ENCODE measurements around the gene PTPN18. TPM values are rescaled to one million over a fixed set of nuclear protein-coding genes. Genes with fewer than 3 reads are reported as not detected.

The PTPN18 gene
- polyA plus RNA-seq, 4 donors = 58.6 to 105 (median 66.5) TPM

- FAIRE-seq (no peak), DNase-seq (no peak)
- 79 to 88% (median 82%) methylated on average over 2 of the region's 2 CpGs for WGBS, 3 donors
- Histone ChIP-seq H3K9me3 (ENCODE audit: control insufficient read depth in 2 of 2, insufficient read depth in 1 of 2, low read depth in 1 of 2, low read length in 1 of 2) (peaks cover 0 to 4% of the 10 kb centered on the region in 2 donors), H3K4me1 (ENCODE audit: control insufficient read depth in 3 of 3, insufficient read depth in 2 of 3, low read depth in 1 of 3, low read length in 2 of 3) (no peaks in the 10 kb centered on the region), H3K27me3 (ENCODE audit: control insufficient read depth in 3 of 3, insufficient read depth in 3 of 3, low read length in 3 of 3) (no peaks in the 10 kb centered on the region), H3K36me3 (ENCODE audit: control insufficient read depth in 3 of 3, insufficient read depth in 2 of 3, low read depth in 1 of 3, low read length in 3 of 3) (peaks cover 0 to 6% (median 2%) of the 10 kb centered on the region in 3 donors), H3K4me3 (ENCODE audit: low read depth in 1 of 3, low read length in 3 of 3) (no peak overlapping the region), H3K27ac (ENCODE audit: low read depth in 1 of 3, low read length in 2 of 3) (no peak overlapping the region)
Observed at GRCh38 chr2:130365075-130365474, 9.2 kb downstream of the PTPN18 start.

DNA sequence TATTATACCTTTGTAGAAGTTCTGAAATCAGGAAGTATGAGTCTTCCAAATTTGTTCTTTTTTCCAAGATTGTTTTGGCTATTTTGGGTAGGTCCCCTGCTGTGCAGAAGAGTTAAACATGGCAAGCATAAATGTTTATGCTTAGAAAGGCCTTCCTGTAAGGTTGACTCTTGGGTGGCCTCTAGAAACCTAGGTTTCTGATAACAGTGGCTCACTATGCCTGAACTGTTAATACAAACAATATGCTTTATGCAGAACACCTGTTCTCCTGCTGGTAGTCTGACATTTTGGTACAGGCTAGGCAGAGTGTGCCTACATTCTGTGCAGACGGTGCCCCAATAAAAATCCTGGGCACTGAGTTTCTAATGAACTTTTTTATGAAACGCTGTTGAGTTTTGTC is 10.1 kb downstream of the PTPN18 start:
- DNase-seq = no peak
- Histone ChIP-seq H3K4me3 (ENCODE audit: low read depth in 1 of 3, low read length in 3 of 3) (no peak overlapping the region), H3K4me1 (ENCODE audit: control insufficient read depth in 3 of 3, insufficient read depth in 2 of 3, low read depth in 1 of 3, low read length in 2 of 3) (no peaks in the 10 kb centered on the region), H3K27me3 (ENCODE audit: control insufficient read depth in 3 of 3, insufficient read depth in 3 of 3, low read length in 3 of 3) (no peaks in the 10 kb centered on the region), H3K27ac (ENCODE audit: low read depth in 1 of 3, low read length in 2 of 3) (no peak overlapping the region), H3K9me3 (ENCODE audit: control insufficient read depth in 2 of 2, insufficient read depth in 1 of 2, low read depth in 1 of 2, low read length in 1 of 2) (peaks cover 0 to 4% of the 10 kb centered on the region in 2 donors), H3K36me3 (ENCODE audit: control insufficient read depth in 3 of 3, insufficient read depth in 2 of 3, low read depth in 1 of 3, low read length in 3 of 3) (peaks cover 0 to 15% (median 2%) of the 10 kb centered on the region in 3 donors)
- 83 to 96% (median 93%) methylated on average over 2 of the region's 2 CpGs for whole genome bisulfite sequencing, 3 donors
- FAIRE-seq = no peak

DNA sequence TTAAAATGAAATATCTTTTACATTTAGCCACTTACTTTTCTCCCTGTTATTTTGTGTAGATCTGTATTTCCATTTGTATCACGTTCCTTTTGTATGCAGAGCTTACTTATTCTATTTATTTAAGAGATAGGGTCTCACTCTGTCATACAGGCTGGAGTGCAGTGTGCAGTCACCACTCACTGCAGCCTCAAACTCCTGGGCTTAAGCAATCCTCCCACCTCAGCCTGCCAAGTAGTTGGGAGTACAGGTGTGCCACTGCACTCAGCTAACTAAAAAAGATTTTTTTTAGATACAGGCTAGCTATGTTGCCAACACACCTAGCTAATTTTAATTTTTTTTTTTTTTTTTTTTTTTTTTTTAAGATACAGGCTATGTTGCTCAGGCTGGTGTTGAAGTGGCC is 10.9 kb downstream of the PTPN18 start:
- no peak overlapping the region for H3K27ac ChIP-seq (ENCODE audit: low read depth in 1 of 3, low read length in 2 of 3)
- H3K4me3 ChIP-seq (ENCODE audit: low read depth in 1 of 3, low read length in 3 of 3) = no peak overlapping the region
- FAIRE-seq (no peak), DNase-seq (no peak)
- no peaks in the 10 kb centered on the region for H3K27me3 ChIP-seq (ENCODE audit: control insufficient read depth in 3 of 3, insufficient read depth in 3 of 3, low read length in 3 of 3)
- peaks cover 0 to 4% of the 10 kb centered on the region in 2 donors for H3K9me3 ChIP-seq (ENCODE audit: control insufficient read depth in 2 of 2, insufficient read depth in 1 of 2, low read depth in 1 of 2, low read length in 1 of 2)
- WGBS, 3 donors = 44 to 91% (median 84%) methylated on average over 1 of the region's 1 CpG
- peaks cover 0 to 4% (median 0%) of the 10 kb centered on the region in 3 donors for H3K4me1 ChIP-seq (ENCODE audit: control insufficient read depth in 3 of 3, insufficient read depth in 2 of 3, low read depth in 1 of 3, low read length in 2 of 3)
- H3K36me3 ChIP-seq (ENCODE audit: control insufficient read depth in 3 of 3, insufficient read depth in 2 of 3, low read depth in 1 of 3, low read length in 3 of 3) = peaks cover 0 to 19% (median 2%) of the 10 kb centered on the region in 3 donors

DNA sequence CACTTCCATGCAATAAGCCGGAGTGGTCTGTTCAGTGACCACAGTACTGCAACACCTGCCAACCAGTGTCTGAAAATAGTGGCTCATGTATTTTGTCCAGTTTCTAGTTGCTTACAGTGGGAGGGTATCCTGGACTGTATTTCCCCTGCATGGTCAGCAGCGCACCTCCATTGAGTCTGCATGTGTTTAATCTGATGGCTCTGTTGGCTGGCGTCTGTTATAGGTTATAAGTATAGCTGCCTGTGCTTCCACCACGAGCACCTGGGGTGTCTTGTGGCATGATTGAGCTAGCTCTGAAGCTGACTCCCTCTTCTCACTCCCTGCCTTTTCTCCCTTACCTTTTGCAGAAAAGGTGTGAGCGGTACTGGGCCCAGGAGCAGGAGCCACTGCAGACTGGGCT is 12.9 kb downstream of the PTPN18 start:
- no peak for DNase-seq
- Histone ChIP-seq H3K27ac (ENCODE audit: low read depth in 1 of 3, low read length in 2 of 3) (no peak overlapping the region), H3K9me3 (ENCODE audit: control insufficient read depth in 2 of 2, insufficient read depth in 1 of 2, low read depth in 1 of 2, low read length in 1 of 2) (peaks cover 0 to 4% of the 10 kb centered on the region in 2 donors), H3K36me3 (ENCODE audit: control insufficient read depth in 3 of 3, insufficient read depth in 2 of 3, low read depth in 1 of 3, low read length in 3 of 3) (peaks cover 0 to 22% (median 2%) of the 10 kb centered on the region in 3 donors), H3K27me3 (ENCODE audit: control insufficient read depth in 3 of 3, insufficient read depth in 3 of 3, low read length in 3 of 3) (no peaks in the 10 kb centered on the region), H3K4me1 (ENCODE audit: control insufficient read depth in 3 of 3, insufficient read depth in 2 of 3, low read depth in 1 of 3, low read length in 2 of 3) (peaks cover 0 to 10% (median 3%) of the 10 kb centered on the region in 3 donors), H3K4me3 (ENCODE audit: low read depth in 1 of 3, low read length in 3 of 3) (no peak overlapping the region)
- WGBS, 3 donors = 94 to 97% (median 97%) methylated on average over 5 of the region's 5 CpGs
- no peak for FAIRE-seq

GRCh38 chr2:130369311-130369964 is 13.6 kb downstream of the PTPN18 start:
- H3K9me3 ChIP-seq (ENCODE audit: control insufficient read depth in 2 of 2, insufficient read depth in 1 of 2, low read depth in 1 of 2, low read length in 1 of 2) = peaks cover 0 to 4% of the 10 kb centered on the region in 2 donors
- H3K4me3 ChIP-seq (ENCODE audit: low read depth in 1 of 3, low read length in 3 of 3) = no peak overlapping the region
- H3K36me3 ChIP-seq (ENCODE audit: control insufficient read depth in 3 of 3, insufficient read depth in 2 of 3, low read depth in 1 of 3, low read length in 3 of 3) = peaks cover 0 to 22% (median 2%) of the 10 kb centered on the region in 3 donors
- no peaks in the 10 kb centered on the region for H3K27me3 ChIP-seq (ENCODE audit: control insufficient read depth in 3 of 3, insufficient read depth in 3 of 3, low read length in 3 of 3)
- H3K4me1 ChIP-seq (ENCODE audit: control insufficient read depth in 3 of 3, insufficient read depth in 2 of 3, low read depth in 1 of 3, low read length in 2 of 3) = peaks cover 0 to 10% (median 3%) of the 10 kb centered on the region in 3 donors
- H3K27ac ChIP-seq (ENCODE audit: low read depth in 1 of 3, low read length in 2 of 3) = no peak overlapping the region
- DNase-seq (no peak), FAIRE-seq (no peak)

DNA sequence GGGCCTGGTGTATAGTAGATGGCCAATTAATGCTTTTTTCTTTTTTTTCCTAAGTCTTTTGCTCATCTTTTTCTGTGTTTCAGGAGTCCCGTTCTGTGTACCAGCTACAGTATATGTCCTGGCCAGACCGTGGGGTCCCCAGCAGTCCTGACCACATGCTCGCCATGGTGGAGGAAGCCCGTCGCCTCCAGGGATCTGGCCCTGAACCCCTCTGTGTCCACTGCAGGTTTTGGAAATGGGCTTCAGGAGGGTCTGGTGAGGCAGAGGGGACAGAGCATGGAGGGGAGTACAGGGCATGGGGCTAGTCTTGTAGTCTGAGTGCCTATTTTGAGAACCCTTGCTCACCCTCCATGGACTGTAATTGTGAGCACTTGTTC is 14.1 kb downstream of the PTPN18 start:
- DNase-seq = no peak
- Histone ChIP-seq H3K27ac (ENCODE audit: low read depth in 1 of 3, low read length in 2 of 3) (no peak overlapping the region), H3K36me3 (ENCODE audit: control insufficient read depth in 3 of 3, insufficient read depth in 2 of 3, low read depth in 1 of 3, low read length in 3 of 3) (peaks cover 0 to 26% (median 2%) of the 10 kb centered on the region in 3 donors), H3K4me3 (ENCODE audit: low read depth in 1 of 3, low read length in 3 of 3) (no peak overlapping the region), H3K4me1 (ENCODE audit: control insufficient read depth in 3 of 3, insufficient read depth in 2 of 3, low read depth in 1 of 3, low read length in 2 of 3) (peaks cover 0 to 10% (median 3%) of the 10 kb centered on the region in 3 donors), H3K9me3 (ENCODE audit: control insufficient read depth in 2 of 2, insufficient read depth in 1 of 2, low read depth in 1 of 2, low read length in 1 of 2) (peaks cover 0 to 4% of the 10 kb centered on the region in 2 donors), H3K27me3 (ENCODE audit: control insufficient read depth in 3 of 3, insufficient read depth in 3 of 3, low read length in 3 of 3) (no peaks in the 10 kb centered on the region)
- no peak for FAIRE-seq
- WGBS, 3 donors = 92 to 94% (median 93%) methylated on average over 5 of the region's 5 CpGs

- peaks cover 0 to 10% (median 3%) of the 10 kb centered on the region in 3 donors for H3K4me1 ChIP-seq (ENCODE audit: control insufficient read depth in 3 of 3, insufficient read depth in 2 of 3, low read depth in 1 of 3, low read length in 2 of 3)
- WGBS, 3 donors = 71 to 93% (median 75%) methylated on average over 9 of the region's 9 CpGs
- no peaks in the 10 kb centered on the region for H3K27me3 ChIP-seq (ENCODE audit: control insufficient read depth in 3 of 3, insufficient read depth in 3 of 3, low read length in 3 of 3)
- H3K36me3 ChIP-seq (ENCODE audit: control insufficient read depth in 3 of 3, insufficient read depth in 2 of 3, low read depth in 1 of 3, low read length in 3 of 3) = peaks cover 0 to 31% (median 2%) of the 10 kb centered on the region in 3 donors
- peak in 1 of 2 donors; percentile 37 for DNase-seq
- H3K9me3 ChIP-seq (ENCODE audit: control insufficient read depth in 2 of 2, insufficient read depth in 1 of 2, low read depth in 1 of 2, low read length in 1 of 2) = peaks cover 0 to 4% of the 10 kb centered on the region in 2 donors
- peak overlapping the region in 1 of 3 donors; percentile 6 for H3K27ac ChIP-seq (ENCODE audit: low read depth in 1 of 3, low read length in 2 of 3)
- no peak for FAIRE-seq
- H3K4me3 ChIP-seq (ENCODE audit: low read depth in 1 of 3, low read length in 3 of 3) = no peak overlapping the region
Observed at GRCh38 chr2:130370490-130370889, 14.6 kb downstream of the PTPN18 start.

DNA sequence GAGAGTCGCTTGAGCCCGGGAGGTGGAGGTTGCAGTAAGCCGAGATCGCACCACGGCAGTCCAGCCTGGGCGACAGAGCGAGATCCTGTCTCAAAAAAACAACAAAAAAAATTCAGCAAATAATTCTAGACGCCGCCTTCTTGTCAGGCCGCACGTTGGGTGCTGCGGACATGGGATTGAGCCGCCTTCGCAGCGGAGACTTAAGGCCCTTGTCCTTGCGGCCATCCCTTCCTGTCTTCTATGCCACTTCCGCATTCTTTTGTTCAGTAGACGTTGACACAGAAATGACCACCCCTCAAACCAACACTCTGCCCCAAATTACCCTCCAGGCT is 15.8 kb downstream of the PTPN18 start:
- FAIRE-seq (no peak), DNase-seq (no peak)
- 41 to 84% (median 67%) methylated on average over 18 of the region's 18 CpGs for WGBS, 3 donors
- Histone ChIP-seq H3K4me3 (ENCODE audit: low read depth in 1 of 3, low read length in 3 of 3) (peak overlapping the region; percentile 63 to 73 (median 70)), H3K27me3 (ENCODE audit: control insufficient read depth in 3 of 3, insufficient read depth in 3 of 3, low read length in 3 of 3) (no peaks in the 10 kb centered on the region), H3K36me3 (ENCODE audit: control insufficient read depth in 3 of 3, insufficient read depth in 2 of 3, low read depth in 1 of 3, low read length in 3 of 3) (peaks cover 0 to 37% (median 2%) of the 10 kb centered on the region in 3 donors), H3K9me3 (ENCODE audit: control insufficient read depth in 2 of 2, insufficient read depth in 1 of 2, low read depth in 1 of 2, low read length in 1 of 2) (peaks cover 0 to 4% of the 10 kb centered on the region in 2 donors), H3K4me1 (ENCODE audit: control insufficient read depth in 3 of 3, insufficient read depth in 2 of 3, low read depth in 1 of 3, low read length in 2 of 3) (peaks cover 0 to 10% (median 3%) of the 10 kb centered on the region in 3 donors), H3K27ac (ENCODE audit: low read depth in 1 of 3, low read length in 2 of 3) (peak overlapping the region; percentile 27 to 91 (median 52))
